ENCODE data around the gene DGKB. TPM values are rescaled to one million over a fixed set of nuclear protein-coding genes. Genes with fewer than 3 reads are reported as not detected.

Gene DGKB
- not detected in 2 replicates for total RNA-seq

- H3K4me1 Mint-ChIP-seq (ENCODE audit: low read depth), result no peaks in the 10 kb centered on the region
- H3K36me3 Mint-ChIP-seq (ENCODE audit: low read depth), result no peaks in the 10 kb centered on the region
- no peak for DNase-seq (ENCODE audit: low spot score)
- H3K4me3 Mint-ChIP-seq, result no peak within 1 kb of the TSS
- no peaks in the 10 kb centered on the region for H3K27me3 Mint-ChIP-seq (ENCODE audit: insufficient read depth)
- H3K9me3 Mint-ChIP-seq, result peaks cover 4% of the 10 kb centered on the region
- no peak within 1 kb of the TSS for H3K27ac Mint-ChIP-seq
- intact Hi-C loops (cut with micrococcal nuclease), result no loop called here
Observed at GRCh38 chr7:14902589-14903067, at the start of gene DGKB. Gene DGKB, minus strand, starts transcription at chr7:14902751.

GRCh38 chr7:14950013-14950412, 47.5 kb upstream of the DGKB start:
- no peak overlapping the region for H3K27ac Mint-ChIP-seq
- H3K9me3 Mint-ChIP-seq, result no peaks in the 10 kb centered on the region
- intact Hi-C loops (cut with micrococcal nuclease), result no loop called here

GRCh38 chr7:14938181-14938580, 35.6 kb upstream of the DGKB start:
- Mint-ChIP-seq H3K4me3 (no peak overlapping the region), H3K36me3 (ENCODE audit: low read depth) (no peaks in the 10 kb centered on the region), H3K27ac (no peak overlapping the region), H3K27me3 (ENCODE audit: insufficient read depth) (no peaks in the 10 kb centered on the region), H3K4me1 (ENCODE audit: low read depth) (no peaks in the 10 kb centered on the region), H3K9me3 (no peaks in the 10 kb centered on the region)
- intact Hi-C loops (cut with micrococcal nuclease), result no loop called here
- DNase-seq (ENCODE audit: low spot score), result no peak

More at GRCh38 chr7:14950013-14950412, 47.5 kb upstream of the DGKB start:
- Mint-ChIP-seq H3K36me3 (ENCODE audit: low read depth) (no peaks in the 10 kb centered on the region), H3K4me1 (ENCODE audit: low read depth) (no peaks in the 10 kb centered on the region), H3K27me3 (ENCODE audit: insufficient read depth) (no peaks in the 10 kb centered on the region), H3K4me3 (no peak overlapping the region)
- no peak for DNase-seq (ENCODE audit: low spot score)

GRCh38 chr7:14937581-14937980, 35.0 kb upstream of the DGKB start:
- DNase-seq (ENCODE audit: low spot score), result no peak
- H3K27ac Mint-ChIP-seq, result no peak overlapping the region
- H3K27me3 Mint-ChIP-seq (ENCODE audit: insufficient read depth), result no peaks in the 10 kb centered on the region
- intact Hi-C loops (cut with micrococcal nuclease), result no loop called here
- no peaks in the 10 kb centered on the region for H3K4me1 Mint-ChIP-seq (ENCODE audit: low read depth)
- H3K9me3 Mint-ChIP-seq, result no peaks in the 10 kb centered on the region
- H3K36me3 Mint-ChIP-seq (ENCODE audit: low read depth), result no peaks in the 10 kb centered on the region
- no peak overlapping the region for H3K4me3 Mint-ChIP-seq

GRCh38 chr7:14936554-14936953, 34.0 kb upstream of the DGKB start:
- Mint-ChIP-seq H3K27ac (no peak overlapping the region), H3K4me3 (no peak overlapping the region), H3K9me3 (peaks cover 4% of the 10 kb centered on the region), H3K27me3 (ENCODE audit: insufficient read depth) (no peaks in the 10 kb centered on the region), H3K4me1 (ENCODE audit: low read depth) (no peaks in the 10 kb centered on the region), H3K36me3 (ENCODE audit: low read depth) (no peaks in the 10 kb centered on the region)
- DNase-seq (ENCODE audit: low spot score), result no peak
- intact Hi-C loops (cut with micrococcal nuclease), result no loop called here

GRCh38 chr7:14934839-14935238, 32.3 kb upstream of the DGKB start:
- Mint-ChIP-seq H3K27me3 (ENCODE audit: insufficient read depth) (no peaks in the 10 kb centered on the region), H3K4me1 (ENCODE audit: low read depth) (no peaks in the 10 kb centered on the region), H3K36me3 (ENCODE audit: low read depth) (no peaks in the 10 kb centered on the region), H3K4me3 (no peak overlapping the region), H3K27ac (no peak overlapping the region), H3K9me3 (peaks cover 9% of the 10 kb centered on the region)
- no peak for DNase-seq (ENCODE audit: low spot score)
- intact Hi-C loops (cut with micrococcal nuclease), result no loop called here

GRCh38 chr7:14931511-14932215, 29.1 kb upstream of the DGKB start:
- DNase-seq (ENCODE audit: low spot score), result no peak
- no peaks in the 10 kb centered on the region for H3K36me3 Mint-ChIP-seq (ENCODE audit: low read depth)
- H3K4me3 Mint-ChIP-seq, result no peak overlapping the region
- H3K27me3 Mint-ChIP-seq (ENCODE audit: insufficient read depth), result no peaks in the 10 kb centered on the region
- no peak overlapping the region for H3K27ac Mint-ChIP-seq
- peaks cover 9% of the 10 kb centered on the region for H3K9me3 Mint-ChIP-seq
- no peaks in the 10 kb centered on the region for H3K4me1 Mint-ChIP-seq (ENCODE audit: low read depth)
- intact Hi-C loops (cut with micrococcal nuclease), result no loop called here

- intact Hi-C loops (cut with micrococcal nuclease), result no loop called here
- H3K27ac Mint-ChIP-seq, result no peak overlapping the region
- peaks cover 3% of the 10 kb centered on the region for H3K9me3 Mint-ChIP-seq
- H3K4me1 Mint-ChIP-seq (ENCODE audit: low read depth), result no peaks in the 10 kb centered on the region
- DNase-seq (ENCODE audit: low spot score), result no peak
- no peaks in the 10 kb centered on the region for H3K27me3 Mint-ChIP-seq (ENCODE audit: insufficient read depth)
- H3K36me3 Mint-ChIP-seq (ENCODE audit: low read depth), result no peaks in the 10 kb centered on the region
- H3K4me3 Mint-ChIP-seq, result no peak overlapping the region
Observed at GRCh38 chr7:14924398-14924797, 21.8 kb upstream of the DGKB start.

GRCh38 chr7:14911077-14911476, 8.5 kb upstream of the DGKB start:
- H3K27me3 Mint-ChIP-seq (ENCODE audit: insufficient read depth), result no peaks in the 10 kb centered on the region
- no peak for DNase-seq (ENCODE audit: low spot score)
- no peaks in the 10 kb centered on the region for H3K4me1 Mint-ChIP-seq (ENCODE audit: low read depth)
- no peak overlapping the region for H3K27ac Mint-ChIP-seq
- intact Hi-C loops (cut with micrococcal nuclease), result no loop called here
- H3K4me3 Mint-ChIP-seq, result no peak overlapping the region
- H3K36me3 Mint-ChIP-seq (ENCODE audit: low read depth), result no peaks in the 10 kb centered on the region
- H3K9me3 Mint-ChIP-seq, result peaks cover 11% of the 10 kb centered on the region

- Mint-ChIP-seq H3K4me1 (ENCODE audit: low read depth) (no peaks in the 10 kb centered on the region), H3K27me3 (ENCODE audit: insufficient read depth) (no peaks in the 10 kb centered on the region), H3K36me3 (ENCODE audit: low read depth) (no peaks in the 10 kb centered on the region), H3K9me3 (peaks cover 9% of the 10 kb centered on the region), H3K27ac (no peak overlapping the region), H3K4me3 (no peak overlapping the region)
- no peak for DNase-seq (ENCODE audit: low spot score)
- intact Hi-C loops (cut with micrococcal nuclease), result no loop called here
Observed at GRCh38 chr7:14908697-14909096, 6.1 kb upstream of the DGKB start.

GRCh38 chr7:14905764-14906163, 3.2 kb upstream of the DGKB start:
- H3K36me3 Mint-ChIP-seq (ENCODE audit: low read depth), result no peaks in the 10 kb centered on the region
- no peaks in the 10 kb centered on the region for H3K9me3 Mint-ChIP-seq
- H3K27me3 Mint-ChIP-seq (ENCODE audit: insufficient read depth), result no peaks in the 10 kb centered on the region
- intact Hi-C loops (cut with micrococcal nuclease), result no loop called here
- no peak overlapping the region for H3K4me3 Mint-ChIP-seq
- no peak overlapping the region for H3K27ac Mint-ChIP-seq
- DNase-seq (ENCODE audit: low spot score), result no peak
- no peaks in the 10 kb centered on the region for H3K4me1 Mint-ChIP-seq (ENCODE audit: low read depth)

GRCh38 chr7:14900051-14900450, 2.5 kb downstream of the DGKB start:
- H3K27me3 Mint-ChIP-seq (ENCODE audit: insufficient read depth), result no peaks in the 10 kb centered on the region
- H3K9me3 Mint-ChIP-seq, result peaks cover 4% of the 10 kb centered on the region
- H3K27ac Mint-ChIP-seq, result no peak overlapping the region
- intact Hi-C loops (cut with micrococcal nuclease), result no loop called here
- no peak for DNase-seq (ENCODE audit: low spot score)
- H3K4me1 Mint-ChIP-seq (ENCODE audit: low read depth), result no peaks in the 10 kb centered on the region
- no peaks in the 10 kb centered on the region for H3K36me3 Mint-ChIP-seq (ENCODE audit: low read depth)
- H3K4me3 Mint-ChIP-seq, result no peak overlapping the region

- Mint-ChIP-seq H3K36me3 (ENCODE audit: low read depth) (no peaks in the 10 kb centered on the region), H3K4me3 (no peak overlapping the region), H3K4me1 (ENCODE audit: low read depth) (no peaks in the 10 kb centered on the region), H3K27ac (no peak overlapping the region), H3K27me3 (ENCODE audit: insufficient read depth) (no peaks in the 10 kb centered on the region), H3K9me3 (peaks cover 4% of the 10 kb centered on the region)
- DNase-seq (ENCODE audit: low spot score), result no peak
- intact Hi-C loops (cut with micrococcal nuclease), result no loop called here
Observed at GRCh38 chr7:14899030-14899429, 3.5 kb downstream of the DGKB start.

GRCh38 chr7:14896461-14896860, 6.1 kb downstream of the DGKB start:
- H3K4me1 Mint-ChIP-seq (ENCODE audit: low read depth), result no peaks in the 10 kb centered on the region
- H3K4me3 Mint-ChIP-seq, result no peak overlapping the region
- no peaks in the 10 kb centered on the region for H3K27me3 Mint-ChIP-seq (ENCODE audit: insufficient read depth)
- H3K27ac Mint-ChIP-seq, result no peak overlapping the region
- no peak for DNase-seq (ENCODE audit: low spot score)
- H3K9me3 Mint-ChIP-seq, result peaks cover 4% of the 10 kb centered on the region
- no peaks in the 10 kb centered on the region for H3K36me3 Mint-ChIP-seq (ENCODE audit: low read depth)
- intact Hi-C loops (cut with micrococcal nuclease), result no loop called here
